ENCODE data around the gene DNER.

Gene DNER

DNA sequence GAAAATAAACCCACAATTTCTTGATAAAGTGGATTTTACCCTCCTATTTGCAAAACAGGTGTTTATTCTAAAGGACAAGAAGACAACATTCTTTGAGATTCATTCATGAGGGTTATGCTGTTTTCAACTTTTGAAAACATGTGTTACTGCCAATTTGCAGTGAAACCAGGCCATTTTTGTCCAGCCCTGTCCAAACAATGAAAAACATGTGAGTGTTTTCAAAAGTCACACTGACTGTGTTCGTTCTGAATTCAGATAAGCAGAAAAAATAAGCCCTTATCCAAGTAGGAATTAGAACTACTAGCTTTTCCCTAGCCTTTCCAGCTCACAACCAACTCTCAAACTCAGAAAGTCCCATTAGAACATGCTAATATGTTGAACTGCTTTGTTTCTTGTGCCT is 295.2 kb downstream of the DNER start:
- Histone ChIP-seq H3K27me3 (ENCODE audit: insufficient read depth, poor library complexity, severe bottlenecking) (no peaks in the 10 kb centered on the region), H3K27ac (ENCODE audit: poor library complexity, severe bottlenecking) (no peak overlapping the region), H3K4me1 (ENCODE audit: insufficient read depth, poor library complexity, severe bottlenecking) (no peaks in the 10 kb centered on the region), H3K9me3 (ENCODE audit: severe bottlenecking) (no peaks in the 10 kb centered on the region), H3K36me3 (ENCODE audit: low read depth) (no peaks in the 10 kb centered on the region), H3K4me3 (ENCODE audit: severe bottlenecking) (no peak overlapping the region)
- ATAC-seq (ENCODE audit: low read depth) (no peak), DNase-seq (ENCODE audit: low spot score) (no peak)
- no peak for TF ChIP-seq CTCF (IDR thresholded peaks at IDR 0.05; ENCODE audit: poor library complexity, severe bottlenecking)

- Histone ChIP-seq H3K27me3 (ENCODE audit: insufficient read depth, poor library complexity, severe bottlenecking) (no peaks in the 10 kb centered on the region), H3K27ac (ENCODE audit: poor library complexity, severe bottlenecking) (no peak overlapping the region), H3K4me1 (ENCODE audit: insufficient read depth, poor library complexity, severe bottlenecking) (no peaks in the 10 kb centered on the region), H3K36me3 (ENCODE audit: low read depth) (no peaks in the 10 kb centered on the region), H3K9me3 (ENCODE audit: severe bottlenecking) (no peaks in the 10 kb centered on the region), H3K4me3 (ENCODE audit: severe bottlenecking) (no peak overlapping the region)
- no peak for DNase-seq (ENCODE audit: low spot score)
- no peak for TF ChIP-seq CTCF (IDR thresholded peaks at IDR 0.05; ENCODE audit: poor library complexity, severe bottlenecking)
- ATAC-seq (ENCODE audit: low read depth): no peak
Measured at GRCh38 chr2:229417916-229418315, 296.4 kb downstream of the DNER start.

GRCh38 chr2:229417176-229417575 is 297.2 kb downstream of the DNER start:
- H3K4me3 ChIP-seq (ENCODE audit: severe bottlenecking): no peak overlapping the region
- ATAC-seq (ENCODE audit: low read depth) (no peak), DNase-seq (ENCODE audit: low spot score) (no peak)
- no peak for TF ChIP-seq CTCF (IDR thresholded peaks at IDR 0.05; ENCODE audit: poor library complexity, severe bottlenecking)
- H3K4me1 ChIP-seq (ENCODE audit: insufficient read depth, poor library complexity, severe bottlenecking): no peaks in the 10 kb centered on the region
- H3K27ac ChIP-seq (ENCODE audit: poor library complexity, severe bottlenecking): no peak overlapping the region
- H3K27me3 ChIP-seq (ENCODE audit: insufficient read depth, poor library complexity, severe bottlenecking): no peaks in the 10 kb centered on the region
- H3K9me3 ChIP-seq (ENCODE audit: severe bottlenecking): no peaks in the 10 kb centered on the region
- no peaks in the 10 kb centered on the region for H3K36me3 ChIP-seq (ENCODE audit: low read depth)

- Histone ChIP-seq H3K9me3 (ENCODE audit: severe bottlenecking) (no peaks in the 10 kb centered on the region), H3K27ac (ENCODE audit: poor library complexity, severe bottlenecking) (no peak overlapping the region), H3K27me3 (ENCODE audit: insufficient read depth, poor library complexity, severe bottlenecking) (no peaks in the 10 kb centered on the region), H3K4me3 (ENCODE audit: severe bottlenecking) (no peak overlapping the region), H3K36me3 (ENCODE audit: low read depth) (no peaks in the 10 kb centered on the region), H3K4me1 (ENCODE audit: insufficient read depth, poor library complexity, severe bottlenecking) (no peaks in the 10 kb centered on the region)
- no peak for ATAC-seq (ENCODE audit: low read depth)
- no peak for DNase-seq (ENCODE audit: low spot score)
- no peak for TF ChIP-seq CTCF (IDR thresholded peaks at IDR 0.05; ENCODE audit: poor library complexity, severe bottlenecking)
Measured at GRCh38 chr2:229416116-229416694, 298.1 kb downstream of the DNER start.

GRCh38 chr2:229414631-229415030 is 299.7 kb downstream of the DNER start:
- no peak for TF ChIP-seq CTCF (IDR thresholded peaks at IDR 0.05; ENCODE audit: poor library complexity, severe bottlenecking)
- no peaks in the 10 kb centered on the region for H3K27me3 ChIP-seq (ENCODE audit: insufficient read depth, poor library complexity, severe bottlenecking)
- no peak overlapping the region for H3K27ac ChIP-seq (ENCODE audit: poor library complexity, severe bottlenecking)
- H3K9me3 ChIP-seq (ENCODE audit: severe bottlenecking): no peaks in the 10 kb centered on the region
- H3K36me3 ChIP-seq (ENCODE audit: low read depth): no peaks in the 10 kb centered on the region
- peaks cover 5% of the 10 kb centered on the region for H3K4me1 ChIP-seq (ENCODE audit: insufficient read depth, poor library complexity, severe bottlenecking)
- H3K4me3 ChIP-seq (ENCODE audit: severe bottlenecking): no peak overlapping the region
- DNase-seq (ENCODE audit: low spot score): no peak
- no peak for ATAC-seq (ENCODE audit: low read depth)

Data from RWPE2 (cell line).